HepG2 (cell line): ENCODE data around the gene WIZ.

Experiments used
- GATA4 ChIP-seq: sonication (generic); IDR thresholded peaks from 2 replicates; pipeline ENCODE4 v1.6.1; 2016; ENCODE audit warnings: antibody characterized with exemption, low read depth, borderline replicate concordance
- JUND ChIP-seq: sonication (generic); formaldehyde crosslinking; IDR thresholded peaks from 2 replicates; pipeline ENCODE4 v1.8.0; 2022; ENCODE audit warnings: mild to moderate bottlenecking, missing genetic modification reagents
- ZNF468 ChIP-seq: sonication (generic); formaldehyde crosslinking; IDR thresholded peaks from 2 replicates; pipeline ENCODE4 v1.8.0; 2022; ENCODE audit warnings: mild to moderate bottlenecking, moderate library complexity, missing genetic modification reagents
- TF ChIP-seq, protein P1 (sequence below): sonication (generic); formaldehyde crosslinking; IDR thresholded peaks from 2 replicates; pipeline ENCODE4 v1.5.0; 2020; ENCODE audit warnings: mild to moderate bottlenecking, missing genetic modification reagents, moderate library complexity

DNA sequence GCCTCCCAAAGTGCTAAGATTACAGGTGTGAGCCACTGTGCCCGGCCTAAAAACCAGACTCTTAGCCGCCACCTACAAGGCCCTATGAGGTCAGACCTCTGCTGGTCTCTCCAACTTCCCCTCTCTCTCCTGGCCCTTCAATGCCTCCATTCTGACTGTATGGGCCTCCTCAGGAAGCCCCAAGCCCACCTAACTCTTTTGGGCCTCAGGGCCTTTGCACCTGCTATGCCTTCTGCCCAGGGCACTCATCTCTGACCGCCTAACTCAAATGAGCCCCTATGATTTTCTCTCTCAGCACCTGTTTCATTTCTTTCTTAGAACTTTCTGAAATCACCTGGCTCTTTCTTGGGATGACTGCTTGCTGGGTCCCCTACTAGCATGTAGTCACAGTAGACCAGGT is 6.4 kb downstream of the WIZ start:
- no peak for TF ChIP-seq GATA4
- TF ChIP-seq ZNF468 = no peak
- TF ChIP-seq, protein P1, sequence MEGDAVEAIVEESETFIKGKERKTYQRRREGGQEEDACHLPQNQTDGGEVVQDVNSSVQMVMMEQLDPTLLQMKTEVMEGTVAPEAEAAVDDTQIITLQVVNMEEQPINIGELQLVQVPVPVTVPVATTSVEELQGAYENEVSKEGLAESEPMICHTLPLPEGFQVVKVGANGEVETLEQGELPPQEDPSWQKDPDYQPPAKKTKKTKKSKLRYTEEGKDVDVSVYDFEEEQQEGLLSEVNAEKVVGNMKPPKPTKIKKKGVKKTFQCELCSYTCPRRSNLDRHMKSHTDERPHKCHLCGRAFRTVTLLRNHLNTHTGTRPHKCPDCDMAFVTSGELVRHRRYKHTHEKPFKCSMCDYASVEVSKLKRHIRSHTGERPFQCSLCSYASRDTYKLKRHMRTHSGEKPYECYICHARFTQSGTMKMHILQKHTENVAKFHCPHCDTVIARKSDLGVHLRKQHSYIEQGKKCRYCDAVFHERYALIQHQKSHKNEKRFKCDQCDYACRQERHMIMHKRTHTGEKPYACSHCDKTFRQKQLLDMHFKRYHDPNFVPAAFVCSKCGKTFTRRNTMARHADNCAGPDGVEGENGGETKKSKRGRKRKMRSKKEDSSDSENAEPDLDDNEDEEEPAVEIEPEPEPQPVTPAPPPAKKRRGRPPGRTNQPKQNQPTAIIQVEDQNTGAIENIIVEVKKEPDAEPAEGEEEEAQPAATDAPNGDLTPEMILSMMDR (CRISPR knock-in tag) = no peak
- TF ChIP-seq JUND (CRISPR knock-in tag) = no peak
